Bronchial epithelial cell (primary cell): ENCODE measurements around the gene NMRK1. TPM values are rescaled to one million over a fixed set of nuclear protein-coding genes. Genes with fewer than 3 reads are reported as not detected.

Experiments
- DNase-seq: peaks from one replicate; pipeline ENCODE4 v3.0.0-alpha.2; 2010; ENCODE audit warnings: low read depth
- FAIRE-seq: peaks from 2 replicates; lab custom pipeline; 2011; peaks lifted over from hg19 to GRCh38; lab: Jason Lieb, UNC
- H3K27me3 ChIP-seq: 2 replicates; pipeline ENCODE4 v1.5.1; 2011; ENCODE audit warnings: low read length; ENCODE audit not compliant: control insufficient read depth, insufficient read depth
- H3K36me3 ChIP-seq: 2 replicates; pipeline ENCODE4 v1.5.1; 2011; ENCODE audit warnings: low read length; ENCODE audit not compliant: control insufficient read depth, insufficient read depth
- H3K4me3 ChIP-seq: 2 replicates; pipeline ENCODE4 v1.5.1; 2011; ENCODE audit warnings: mild to moderate bottlenecking, low read depth, low read length, control low read depth
- total RNA-seq: library from RNA; depleted of rRNA; stranded (reverse); fragments of >200 nt; gene quantifications from 2 replicates; pipeline ENCODE4 v1.2.1, GENCODE V29; 2014
- TF ChIP-seq, protein P1 (sequence below): IDR thresholded peaks from 2 replicates; pipeline ENCODE4 v1.5.1; 2011; ENCODE audit warnings: mild to moderate bottlenecking, moderate library complexity, low read length, control low read depth, inconsistent platforms; ENCODE audit not compliant: insufficient read depth, severe bottlenecking

Gene NMRK1
- total RNA-seq, 1 donor from 2014 or later, result 16.8 TPM

DNA sequence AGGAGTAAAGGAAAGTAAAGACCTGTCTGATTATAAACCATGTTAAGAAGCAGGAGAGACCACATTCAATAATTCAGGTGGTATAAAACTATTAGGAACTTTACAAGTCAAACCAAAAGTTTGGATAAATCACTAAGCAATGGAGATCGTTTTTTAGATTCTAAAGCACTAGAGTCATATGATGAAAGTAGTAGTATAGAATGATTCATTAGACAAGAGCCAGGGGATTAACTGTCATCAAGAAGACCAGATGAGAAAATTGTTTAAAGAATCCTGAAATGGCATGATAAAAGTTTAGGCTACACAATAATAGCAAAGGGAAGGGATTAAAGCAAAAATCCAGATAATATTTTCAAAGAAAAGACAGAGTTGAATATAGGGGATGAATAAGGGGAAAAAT, 46.9 kb downstream of the NMRK1 start:
- DNase-seq (no peak), FAIRE-seq (no peak)
- H3K4me3 ChIP-seq, result no peak overlapping the region
- TF ChIP-seq, protein P1, sequence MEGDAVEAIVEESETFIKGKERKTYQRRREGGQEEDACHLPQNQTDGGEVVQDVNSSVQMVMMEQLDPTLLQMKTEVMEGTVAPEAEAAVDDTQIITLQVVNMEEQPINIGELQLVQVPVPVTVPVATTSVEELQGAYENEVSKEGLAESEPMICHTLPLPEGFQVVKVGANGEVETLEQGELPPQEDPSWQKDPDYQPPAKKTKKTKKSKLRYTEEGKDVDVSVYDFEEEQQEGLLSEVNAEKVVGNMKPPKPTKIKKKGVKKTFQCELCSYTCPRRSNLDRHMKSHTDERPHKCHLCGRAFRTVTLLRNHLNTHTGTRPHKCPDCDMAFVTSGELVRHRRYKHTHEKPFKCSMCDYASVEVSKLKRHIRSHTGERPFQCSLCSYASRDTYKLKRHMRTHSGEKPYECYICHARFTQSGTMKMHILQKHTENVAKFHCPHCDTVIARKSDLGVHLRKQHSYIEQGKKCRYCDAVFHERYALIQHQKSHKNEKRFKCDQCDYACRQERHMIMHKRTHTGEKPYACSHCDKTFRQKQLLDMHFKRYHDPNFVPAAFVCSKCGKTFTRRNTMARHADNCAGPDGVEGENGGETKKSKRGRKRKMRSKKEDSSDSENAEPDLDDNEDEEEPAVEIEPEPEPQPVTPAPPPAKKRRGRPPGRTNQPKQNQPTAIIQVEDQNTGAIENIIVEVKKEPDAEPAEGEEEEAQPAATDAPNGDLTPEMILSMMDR, result no peak
- no peaks in the 10 kb centered on the region for H3K27me3 ChIP-seq
- H3K36me3 ChIP-seq, result no peaks in the 10 kb centered on the region

DNA sequence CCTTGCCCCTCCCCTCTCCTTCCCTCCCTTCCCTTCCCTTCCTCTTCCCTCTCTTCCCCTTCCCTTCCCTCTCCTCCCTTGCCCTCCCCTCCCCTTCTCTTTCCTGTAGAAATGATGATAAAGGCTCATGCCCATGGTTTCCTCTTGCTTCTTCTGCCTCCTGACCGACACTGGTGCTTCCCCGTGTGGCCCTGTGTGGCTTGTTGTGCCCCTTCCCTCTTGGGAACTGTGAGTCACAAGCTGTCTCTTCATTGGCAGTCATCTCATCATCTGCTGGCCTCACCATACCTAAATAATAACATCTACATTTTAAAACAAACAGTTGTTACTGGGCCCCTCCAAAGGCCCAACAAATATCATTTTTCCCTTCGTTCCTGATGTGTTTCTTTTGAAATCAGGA, 48.2 kb downstream of the NMRK1 start:
- TF ChIP-seq, protein P1, result no peak
- FAIRE-seq (no peak), DNase-seq (no peak)
- H3K36me3 ChIP-seq, result no peaks in the 10 kb centered on the region
- no peak overlapping the region for H3K4me3 ChIP-seq
- no peaks in the 10 kb centered on the region for H3K27me3 ChIP-seq

DNA sequence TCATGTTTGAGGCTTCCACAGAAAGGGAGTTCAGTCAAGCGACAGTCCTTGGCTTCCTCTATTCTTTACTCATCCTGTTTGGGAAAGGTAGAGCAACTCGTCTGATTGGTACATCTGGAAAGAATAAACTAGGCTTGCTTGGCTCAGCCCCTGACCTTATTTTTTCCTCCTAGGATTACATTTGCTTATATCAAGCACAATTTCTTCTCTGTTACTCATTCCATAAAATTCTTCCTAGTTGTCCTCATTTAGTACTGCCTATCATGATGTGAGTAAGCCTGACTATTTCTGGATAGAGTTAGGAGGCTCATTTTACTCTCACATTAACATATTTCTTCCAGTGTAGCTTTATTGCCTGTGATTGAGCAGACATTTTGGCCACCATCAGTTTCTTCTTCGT, 48.9 kb downstream of the NMRK1 start:
- no peaks in the 10 kb centered on the region for H3K27me3 ChIP-seq
- no peak overlapping the region for H3K4me3 ChIP-seq
- DNase-seq, result peak; percentile 22
- H3K36me3 ChIP-seq, result no peaks in the 10 kb centered on the region
- TF ChIP-seq, protein P1, result no peak
- no peak for FAIRE-seq

DNA sequence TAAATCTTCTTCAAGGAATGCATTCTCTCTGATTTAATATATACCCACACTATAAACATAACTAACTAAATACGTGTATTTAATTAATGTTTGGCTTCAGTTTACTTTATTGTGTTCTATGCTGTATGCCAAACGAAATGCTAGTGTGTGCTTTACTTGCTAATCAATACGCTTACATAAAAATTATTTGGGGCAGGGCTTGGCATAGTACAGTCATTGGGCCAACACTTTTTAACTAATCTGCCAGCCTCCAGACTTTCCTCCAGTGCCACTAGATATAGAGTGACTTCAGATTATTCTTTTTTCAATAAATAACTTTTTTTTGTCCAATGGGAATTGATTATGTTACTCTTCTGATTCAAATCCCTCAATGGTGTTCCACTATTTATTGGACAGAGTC, 51.2 kb downstream of the NMRK1 start:
- FAIRE-seq (no peak), DNase-seq (no peak)
- TF ChIP-seq, protein P1, result no peak
- H3K36me3 ChIP-seq, result no peaks in the 10 kb centered on the region
- H3K4me3 ChIP-seq, result no peak overlapping the region
- no peaks in the 10 kb centered on the region for H3K27me3 ChIP-seq

DNA sequence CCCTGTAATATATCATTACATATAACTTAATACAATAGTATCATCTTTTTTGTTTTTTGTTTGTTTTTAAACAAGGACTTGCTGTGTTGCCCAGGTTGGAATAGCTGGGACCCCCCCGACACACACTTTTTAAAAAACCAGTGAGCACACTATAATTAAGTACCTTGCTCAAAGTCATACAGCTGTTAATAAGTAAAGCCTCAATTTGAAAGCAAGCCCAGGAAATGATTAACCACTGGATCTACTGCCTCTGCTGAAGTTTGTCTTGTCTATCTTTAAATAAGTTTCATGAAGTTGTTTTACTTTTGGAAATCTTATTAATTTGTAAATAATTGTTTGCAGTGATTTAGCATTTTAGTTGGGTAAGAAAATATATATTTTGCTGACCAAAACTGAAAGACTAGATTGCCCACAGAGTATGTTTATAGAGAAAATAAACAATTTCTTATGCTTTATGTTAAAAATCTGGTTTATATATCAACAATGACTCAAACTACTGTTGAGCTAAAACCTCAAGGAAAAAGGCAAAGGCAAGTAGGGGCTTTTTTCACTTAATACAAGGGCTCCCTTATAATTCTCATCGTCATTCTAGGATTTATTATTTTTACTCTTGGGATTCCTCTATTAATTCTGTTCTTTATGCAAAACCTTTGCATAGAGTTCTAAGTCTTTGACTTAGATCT, 54.0 kb downstream of the NMRK1 start:
- FAIRE-seq (no peak), DNase-seq (peak; percentile 5)
- no peak overlapping the region for H3K4me3 ChIP-seq
- no peaks in the 10 kb centered on the region for H3K27me3 ChIP-seq
- H3K36me3 ChIP-seq, result no peaks in the 10 kb centered on the region
- TF ChIP-seq, protein P1, result no peak
